NCI-H1417 (cell line): ENCODE results near the gene LTO1.
"Not testable (repeated sequence)": the region's sequence is repeated elsewhere in the genome, so short reads cannot be mapped to it uniquely, and the experiment has no call there.

ENCODE experiments used
- DNase-seq, 3 experiments: peaks; one replicate each; lab custom pipeline; 2025; lab: John Stamatoyannopoulos, UW

LTO1 gene

GRCh38 chr11:69634069-69634468 lies 41.1 kb downstream of the LTO1 start:
- DNase-seq: no peak

GRCh38 chr11:69632900-69633299 lies 42.3 kb downstream of the LTO1 start:
- DNase-seq: no peak

- no peak for DNase-seq
These were observed 44.7 kb downstream of the LTO1 start for GRCh38 chr11:69630424-69630823.

- no peak for DNase-seq
These were observed 45.1 kb downstream of the LTO1 start for GRCh38 chr11:69630017-69630416.

GRCh38 chr11:69627551-69627950 lies 47.6 kb downstream of the LTO1 start:
- no peak for DNase-seq

GRCh38 chr11:69625476-69625875 lies 49.7 kb downstream of the LTO1 start:
- DNase-seq: no peak

GRCh38 chr11:69624293-69624692 lies 50.9 kb downstream of the LTO1 start:
- DNase-seq: no peak

GRCh38 chr11:69622097-69622681 lies 53.0 kb downstream of the LTO1 start:
- DNase-seq: not testable (repeated sequence)

GRCh38 chr11:69620683-69621290 lies 54.4 kb downstream of the LTO1 start:
- DNase-seq: no peak

GRCh38 chr11:69618237-69618636 lies 56.9 kb downstream of the LTO1 start:
- no peak for DNase-seq

- no peak for DNase-seq
These were observed 57.5 kb downstream of the LTO1 start for GRCh38 chr11:69617682-69618081.

- no peak for DNase-seq
These were observed 57.9 kb downstream of the LTO1 start for GRCh38 chr11:69617220-69617619.
